Fibroblast of upper back skin (primary cell): ENCODE measurements around the gene PWP1.
"Not testable (repeated sequence)": the region's sequence is repeated elsewhere in the genome, so short reads cannot be mapped to it uniquely, and the experiment has no call there.

Source experiments
- DNase-seq: peaks from one replicate; pipeline ENCODE4 v3.0.0-alpha.2; 2013

PWP1 gene

GRCh38 chr12:107668320-107669098, 17.1 kb upstream of the PWP1 start:
- DNase-seq = peak; percentile 30

- no peak for DNase-seq
Observed at GRCh38 chr12:107669946-107670345, 15.7 kb upstream of the PWP1 start.

GRCh38 chr12:107670999-107671643, 14.5 kb upstream of the PWP1 start:
- DNase-seq = no peak

- no peak for DNase-seq
Observed at GRCh38 chr12:107677671-107678070, 7.9 kb upstream of the PWP1 start.

GRCh38 chr12:107679336-107679735, 6.3 kb upstream of the PWP1 start:
- no peak for DNase-seq

GRCh38 chr12:107681455-107681835, 4.2 kb upstream of the PWP1 start:
- no peak for DNase-seq

- DNase-seq = no peak
Observed at GRCh38 chr12:107681836-107682820, 3.5 kb upstream of the PWP1 start.

- peak; percentile 39 for DNase-seq
Observed at GRCh38 chr12:107684029-107684795, 1.4 kb upstream of the PWP1 start.

GRCh38 chr12:107684990-107685359, 624 bp upstream of the PWP1 start:
- DNase-seq = peak; percentile 11

- peak; percentile 16 for DNase-seq
Observed at GRCh38 chr12:107695772-107696171, 10.2 kb downstream of the PWP1 start.

- no peak for DNase-seq
Observed at GRCh38 chr12:107702106-107702505, 16.5 kb downstream of the PWP1 start.

- DNase-seq = no peak
Observed at GRCh38 chr12:107704041-107704440, 18.4 kb downstream of the PWP1 start.

- DNase-seq = not testable (repeated sequence)
Observed at GRCh38 chr12:107705522-107705921, 19.9 kb downstream of the PWP1 start.

- DNase-seq = no peak
Observed at GRCh38 chr12:107715780-107716179, 30.2 kb downstream of the PWP1 start.

GRCh38 chr12:107718606-107719005, 33.0 kb downstream of the PWP1 start:
- DNase-seq = no peak

GRCh38 chr12:107727327-107727726, 41.7 kb downstream of the PWP1 start:
- DNase-seq = not testable (repeated sequence)

GRCh38 chr12:107727742-107728141, 42.1 kb downstream of the PWP1 start:
- not testable (repeated sequence) for DNase-seq

- no peak for DNase-seq
Observed at GRCh38 chr12:107730618-107731341, 45.2 kb downstream of the PWP1 start.

GRCh38 chr12:107731366-107731765, 45.8 kb downstream of the PWP1 start:
- DNase-seq = no peak

GRCh38 chr12:107732365-107732764, 46.8 kb downstream of the PWP1 start:
- DNase-seq = no peak

GRCh38 chr12:107734139-107734538, 48.5 kb downstream of the PWP1 start:
- no peak for DNase-seq

GRCh38 chr12:107735763-107736162, 50.2 kb downstream of the PWP1 start:
- DNase-seq = no peak
